T-helper 2 cell treated with Interferon-gamma antibody and Interleukin-4, amounts not matched to agents 5 μg/mL and 100 μg/mL, for 36 hours (primary cell): ENCODE results near the gene PANK3.
"Not testable (repeated sequence)": the region's sequence is repeated elsewhere in the genome, so short reads cannot be mapped to it uniquely, and the experiment has no call there.

Experiments used
- DNase-seq: peaks from one replicate; pipeline ENCODE4 v3.0.0; 2021; ENCODE audit warnings: low spot score
- H3K27ac Mint-ChIP-seq: one replicate; pipeline ENCODE4 v1.8.0; 2021; ENCODE audit warnings: mild to moderate bottlenecking, mixed read lengths
- H3K27me3 Mint-ChIP-seq: one replicate; pipeline ENCODE4 v1.8.0; 2021; ENCODE audit warnings: low read depth, mixed read lengths
- H3K36me3 Mint-ChIP-seq: one replicate; pipeline ENCODE4 v1.8.0; 2021; ENCODE audit warnings: low read depth, mixed read lengths
- H3K4me1 Mint-ChIP-seq: one replicate; pipeline ENCODE4 v1.8.0; 2021; ENCODE audit warnings: low read depth, mixed read lengths
- H3K4me3 Mint-ChIP-seq: one replicate; pipeline ENCODE4 v1.8.0; 2022; ENCODE audit warnings: mild to moderate bottlenecking, moderate library complexity, mixed read lengths
- H3K9me3 Mint-ChIP-seq: one replicate; pipeline ENCODE4 v1.8.0; 2021; ENCODE audit warnings: mixed read lengths

Gene PANK3

DNA sequence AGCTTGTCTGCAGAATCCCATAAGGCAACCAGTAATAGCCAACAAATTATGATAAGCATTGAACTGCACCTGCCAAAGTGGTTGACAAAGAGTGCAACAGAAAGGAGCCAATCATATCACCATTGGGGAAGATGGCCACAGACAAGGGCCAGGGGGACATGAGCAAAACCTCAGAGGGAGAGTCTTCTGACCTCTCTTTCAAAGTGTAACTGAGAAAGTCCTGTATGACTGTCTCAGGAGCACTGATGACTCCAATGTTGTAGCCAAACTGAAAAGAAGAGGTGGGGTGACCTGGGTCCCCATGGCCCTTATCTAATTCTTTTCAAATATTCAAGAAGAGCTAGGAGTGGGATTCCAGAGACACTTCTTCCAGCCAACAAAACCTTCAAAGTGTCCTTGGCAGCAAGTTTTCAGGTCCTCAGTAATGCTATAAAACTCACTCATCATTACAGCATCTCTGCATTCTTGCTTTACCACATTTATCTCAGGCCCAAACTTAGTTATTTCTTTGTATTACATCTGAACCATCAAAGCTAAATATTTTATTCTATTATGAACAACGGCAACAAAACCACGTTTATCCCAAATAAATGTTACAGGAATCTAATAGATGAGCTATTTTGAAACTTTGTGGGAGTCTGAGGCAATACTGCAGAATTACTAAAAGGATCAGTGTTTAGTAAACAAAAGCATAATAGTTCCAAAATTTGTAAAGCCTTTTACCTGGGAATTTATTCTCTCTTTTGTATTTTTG is 25.6 kb downstream of the PANK3 start:
- H3K4me3 Mint-ChIP-seq: no peak overlapping the region
- H3K4me1 Mint-ChIP-seq: peaks cover 5% of the 10 kb centered on the region
- H3K36me3 Mint-ChIP-seq: peaks cover 52% of the 10 kb centered on the region
- H3K27me3 Mint-ChIP-seq: no peaks in the 10 kb centered on the region
- no peaks in the 10 kb centered on the region for H3K9me3 Mint-ChIP-seq
- no peak for DNase-seq
- H3K27ac Mint-ChIP-seq: no peak overlapping the region

DNA sequence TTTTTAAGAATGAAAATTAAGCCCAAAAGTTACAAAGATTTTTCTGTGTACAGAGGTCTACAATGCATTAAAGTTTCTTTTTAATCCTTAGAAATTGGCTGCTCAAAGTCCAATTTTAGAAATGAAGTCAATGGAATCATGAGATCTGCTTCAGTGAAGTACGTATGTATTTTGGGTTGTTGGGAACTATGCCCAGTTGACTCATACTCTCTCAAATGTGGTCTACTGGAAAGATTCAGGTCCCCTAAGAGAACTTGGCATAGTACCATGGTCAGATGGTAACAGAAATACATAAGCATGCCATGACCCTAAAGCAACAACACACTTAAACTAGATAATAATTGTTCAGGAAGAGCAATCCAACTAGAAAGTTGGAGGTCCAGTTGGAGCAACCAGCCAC is 27.0 kb downstream of the PANK3 start:
- Mint-ChIP-seq H3K36me3 (peaks cover 53% of the 10 kb centered on the region), H3K27me3 (no peaks in the 10 kb centered on the region), H3K4me3 (no peak overlapping the region), H3K4me1 (peaks cover 5% of the 10 kb centered on the region), H3K9me3 (no peaks in the 10 kb centered on the region), H3K27ac (no peak overlapping the region)
- no peak for DNase-seq

DNA sequence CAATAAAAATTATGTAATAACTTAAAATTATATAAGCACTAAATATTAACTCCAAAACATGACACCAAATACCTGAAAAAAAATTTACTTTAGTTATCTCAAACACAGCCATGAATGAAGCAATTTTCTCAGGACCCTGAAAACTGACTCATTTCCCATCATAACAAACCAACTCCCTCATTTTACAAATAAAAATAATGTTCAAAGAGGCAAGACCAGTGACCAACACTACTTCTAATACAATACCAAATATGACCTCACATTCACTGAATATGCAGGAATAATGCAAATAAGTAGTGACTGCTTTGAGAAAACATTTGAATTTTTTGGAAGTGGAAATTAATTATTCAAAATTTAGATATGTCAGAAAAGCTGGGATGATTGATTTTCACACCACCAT is 28.5 kb downstream of the PANK3 start:
- Mint-ChIP-seq H3K4me1 (peaks cover 5% of the 10 kb centered on the region), H3K36me3 (peaks cover 40% of the 10 kb centered on the region), H3K9me3 (no peaks in the 10 kb centered on the region)

DNA sequence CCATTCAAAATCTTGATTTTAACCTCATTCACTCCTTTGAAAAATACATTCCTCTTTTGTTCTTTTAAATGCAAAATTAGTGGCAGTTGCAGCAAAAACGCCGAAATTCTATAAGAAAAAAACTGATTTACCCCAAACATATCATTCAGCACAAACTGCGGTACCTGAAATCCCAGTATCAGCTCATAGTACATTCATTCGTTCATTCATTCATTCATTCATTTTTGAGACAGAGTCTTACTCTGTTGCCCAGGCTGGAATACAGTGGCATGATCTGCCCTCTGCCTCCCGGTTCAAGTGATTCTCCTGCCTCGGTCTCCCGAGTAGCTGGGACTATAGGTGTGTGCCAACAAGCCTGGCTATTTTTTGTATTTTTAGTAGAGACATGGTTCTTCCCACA is 29.6 kb downstream of the PANK3 start:
- H3K9me3 Mint-ChIP-seq: no peaks in the 10 kb centered on the region
- no peak for DNase-seq
- H3K4me1 Mint-ChIP-seq: peaks cover 5% of the 10 kb centered on the region
- no peak overlapping the region for H3K27ac Mint-ChIP-seq
- peaks cover 38% of the 10 kb centered on the region for H3K36me3 Mint-ChIP-seq
- no peaks in the 10 kb centered on the region for H3K27me3 Mint-ChIP-seq
- no peak overlapping the region for H3K4me3 Mint-ChIP-seq

More for the DNA sequence above, 28.5 kb downstream of the PANK3 start:
- H3K27me3 Mint-ChIP-seq: no peaks in the 10 kb centered on the region
- H3K4me3 Mint-ChIP-seq: no peak overlapping the region
- DNase-seq: no peak
- no peak overlapping the region for H3K27ac Mint-ChIP-seq

DNA sequence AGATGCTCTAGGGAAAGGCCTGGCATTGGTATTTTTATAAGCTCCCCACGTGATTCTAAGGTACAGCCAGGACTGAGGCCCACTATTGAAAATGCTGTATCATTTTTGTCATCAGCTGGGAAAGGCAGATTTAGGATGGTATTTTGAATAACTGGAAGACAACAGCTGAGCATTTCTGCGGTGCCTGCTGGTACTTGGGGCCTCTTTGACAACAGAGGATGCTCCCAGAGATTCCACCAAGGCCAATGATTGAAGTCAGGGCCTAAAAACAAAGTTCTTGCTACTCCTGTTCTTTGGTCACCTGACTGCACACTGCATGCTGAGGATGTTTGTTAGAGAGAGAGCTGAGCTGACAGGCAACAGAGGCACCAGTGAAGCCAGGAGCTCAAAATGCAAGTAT is 42.0 kb downstream of the PANK3 start:
- Mint-ChIP-seq H3K4me1 (no peaks in the 10 kb centered on the region), H3K27ac (no peak overlapping the region), H3K36me3 (no peaks in the 10 kb centered on the region), H3K9me3 (no peaks in the 10 kb centered on the region), H3K4me3 (no peak overlapping the region), H3K27me3 (peaks cover 17% of the 10 kb centered on the region)
- DNase-seq: no peak

DNA sequence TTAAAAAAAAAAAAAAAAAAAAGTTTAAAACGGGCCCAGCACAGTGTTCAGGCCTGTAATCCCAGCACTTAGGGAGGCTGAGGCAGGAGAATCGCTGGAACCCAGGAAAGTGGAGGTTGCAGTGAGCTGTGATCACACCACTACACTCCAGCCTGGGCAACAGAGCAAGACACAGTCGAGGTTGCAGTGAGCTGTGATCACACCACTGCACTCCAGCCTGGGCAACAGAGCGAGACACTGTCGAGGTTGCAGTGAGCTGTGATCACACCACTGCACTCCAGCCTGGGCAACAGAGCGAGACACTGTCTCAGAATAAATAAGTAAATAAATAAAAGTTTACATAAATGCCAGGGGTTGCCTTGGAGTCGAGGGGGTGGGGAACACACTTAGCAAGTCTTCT is 44.8 kb downstream of the PANK3 start:
- peaks cover 39% of the 10 kb centered on the region for H3K27me3 Mint-ChIP-seq
- H3K9me3 Mint-ChIP-seq, H3K4me1 Mint-ChIP-seq, H3K36me3 Mint-ChIP-seq, H3K27ac Mint-ChIP-seq, H3K4me3 Mint-ChIP-seq, DNase-seq: not testable (repeated sequence)

DNA sequence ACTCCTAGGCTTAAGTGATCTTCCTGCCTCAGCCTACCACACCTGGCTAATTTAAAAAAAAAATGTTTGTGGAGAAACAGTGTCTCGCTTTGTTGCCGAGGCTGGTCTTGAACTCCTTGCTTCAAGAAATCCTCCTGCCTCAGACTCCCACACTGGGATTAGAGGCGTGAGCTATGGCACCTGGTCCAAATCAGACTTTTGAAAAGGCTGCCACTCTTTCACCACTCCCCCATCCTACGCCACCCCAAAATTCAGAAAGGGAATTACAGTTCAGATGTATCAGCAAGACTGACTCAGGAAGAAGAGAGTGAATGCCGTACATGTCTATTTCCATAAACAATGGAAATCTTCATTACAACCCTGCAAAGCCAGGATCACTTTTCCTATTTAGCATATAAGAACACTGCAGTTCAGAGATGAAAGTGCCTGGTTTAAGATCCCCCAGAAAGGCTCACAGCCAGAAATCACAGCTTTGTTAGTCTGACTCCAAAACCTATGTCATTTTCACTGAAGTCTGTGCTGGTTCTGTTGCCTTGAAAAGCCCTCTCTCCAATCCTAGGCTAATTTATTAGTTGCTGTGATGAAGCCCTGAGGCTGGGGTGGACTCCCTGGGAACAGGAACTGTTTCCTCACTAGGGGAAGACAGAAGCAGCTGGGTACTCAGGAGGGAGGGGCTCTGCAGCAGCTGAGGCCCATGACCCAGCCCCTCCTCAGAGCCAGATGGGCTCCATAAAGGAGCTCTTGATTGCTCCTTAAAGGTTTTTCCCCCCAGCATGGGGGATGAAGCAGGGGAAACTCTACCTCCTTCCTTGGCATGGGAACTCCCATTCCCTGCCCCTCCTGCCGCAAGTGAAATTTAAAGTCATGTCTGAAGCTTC is 46.9 kb downstream of the PANK3 start:
- Mint-ChIP-seq H3K36me3 (no peaks in the 10 kb centered on the region), H3K4me3 (no peak overlapping the region), H3K4me1 (peaks cover 4% of the 10 kb centered on the region), H3K9me3 (no peaks in the 10 kb centered on the region), H3K27ac (no peak overlapping the region), H3K27me3 (peaks cover 49% of the 10 kb centered on the region)
- DNase-seq: no peak

DNA sequence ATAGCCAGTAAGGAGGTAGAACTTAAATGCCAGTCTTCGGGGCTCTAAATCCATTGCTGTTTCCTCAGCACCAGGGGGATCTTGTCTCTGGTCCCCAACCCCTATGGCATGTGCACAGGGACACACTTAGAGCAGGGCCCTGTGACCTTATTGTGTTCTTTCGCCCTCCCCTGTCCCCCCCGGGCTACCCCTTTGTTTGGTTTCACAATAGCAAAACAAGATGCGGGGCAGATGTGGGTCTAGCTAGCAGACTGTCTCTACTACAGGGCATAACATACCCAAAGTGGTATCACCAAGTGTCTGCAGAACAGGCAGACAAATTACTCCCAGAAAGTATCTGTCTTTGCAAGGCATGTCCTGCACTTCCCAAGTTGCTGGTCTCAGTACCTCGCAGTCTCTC is 48.0 kb downstream of the PANK3 start:
- no peak for DNase-seq
- Mint-ChIP-seq H3K27ac (no peak overlapping the region), H3K9me3 (no peaks in the 10 kb centered on the region), H3K4me1 (peaks cover 4% of the 10 kb centered on the region), H3K4me3 (no peak overlapping the region), H3K27me3 (peaks cover 49% of the 10 kb centered on the region), H3K36me3 (no peaks in the 10 kb centered on the region)

DNA sequence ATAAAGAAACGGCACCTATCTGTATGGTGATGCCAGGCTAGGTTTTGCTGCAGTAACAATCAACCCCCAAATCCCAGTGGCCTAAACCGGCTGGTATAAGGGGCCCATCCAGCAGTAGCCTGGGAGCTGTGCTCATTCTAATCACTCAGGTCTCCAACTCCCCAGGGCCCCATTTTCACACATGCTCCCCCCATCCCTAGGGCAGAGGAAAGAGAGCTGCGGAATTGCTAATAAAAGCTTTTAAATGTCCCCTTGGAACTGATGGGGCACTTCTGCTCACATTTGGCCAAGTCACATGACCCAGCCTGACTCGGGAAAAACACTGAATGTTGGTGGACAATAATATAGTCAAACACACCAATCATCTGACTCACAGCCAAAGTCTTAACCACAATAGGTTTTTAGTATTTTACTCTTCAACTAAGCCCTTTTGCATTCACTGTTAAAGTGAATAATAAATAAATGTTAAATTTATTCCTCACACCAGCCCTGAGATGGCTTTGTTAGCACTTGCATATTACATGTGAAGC is 48.5 kb downstream of the PANK3 start:
- no peaks in the 10 kb centered on the region for H3K9me3 Mint-ChIP-seq
- DNase-seq: no peak
- peak overlapping the region; percentile 48 for H3K4me3 Mint-ChIP-seq
- H3K36me3 Mint-ChIP-seq: no peaks in the 10 kb centered on the region
- H3K4me1 Mint-ChIP-seq: peaks cover 4% of the 10 kb centered on the region
- H3K27me3 Mint-ChIP-seq: peaks cover 49% of the 10 kb centered on the region
- no peak overlapping the region for H3K27ac Mint-ChIP-seq

DNA sequence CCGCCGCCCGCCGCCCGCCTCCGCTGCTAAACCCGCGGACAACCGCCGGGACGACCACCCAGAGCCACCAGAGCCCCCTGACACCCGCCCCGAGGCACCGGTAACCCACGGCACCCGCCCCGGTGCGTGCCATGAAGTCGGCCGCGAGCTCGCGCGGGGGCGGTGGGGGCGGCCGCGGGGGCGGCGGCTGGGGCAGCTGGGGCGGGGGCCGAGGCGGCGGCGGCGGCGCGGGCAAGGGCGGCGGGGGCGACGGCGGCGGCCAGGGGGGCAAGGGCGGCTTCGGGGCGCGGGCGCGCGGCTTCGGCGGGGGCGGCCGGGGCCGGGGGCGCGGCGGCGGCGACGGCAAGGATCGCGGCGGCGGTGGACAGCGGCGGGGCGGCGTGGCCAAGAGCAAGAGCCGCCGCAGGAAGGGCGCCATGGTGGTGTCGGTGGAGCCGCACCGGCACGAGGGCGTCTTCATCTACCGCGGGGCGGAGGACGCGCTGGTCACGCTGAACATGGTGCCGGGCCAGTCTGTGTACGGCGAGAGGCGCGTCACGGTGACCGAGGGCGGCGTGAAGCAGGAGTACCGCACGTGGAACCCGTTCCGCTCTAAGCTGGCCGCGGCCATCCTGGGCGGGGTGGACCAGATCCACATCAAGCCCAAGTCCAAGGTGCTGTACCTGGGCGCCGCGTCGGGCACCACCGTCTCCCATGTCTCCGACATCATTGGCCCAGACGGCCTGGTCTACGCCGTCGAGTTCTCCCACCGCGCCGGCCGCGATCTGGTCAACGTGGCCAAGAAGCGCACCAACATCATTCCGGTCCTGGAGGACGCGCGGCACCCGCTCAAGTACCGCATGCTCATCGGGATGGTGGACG is 49.6 kb downstream of the PANK3 start:
- no peaks in the 10 kb centered on the region for H3K36me3 Mint-ChIP-seq
- no peak overlapping the region for H3K27ac Mint-ChIP-seq
- peaks cover 49% of the 10 kb centered on the region for H3K27me3 Mint-ChIP-seq
- H3K9me3 Mint-ChIP-seq: no peaks in the 10 kb centered on the region
- peaks cover 4% of the 10 kb centered on the region for H3K4me1 Mint-ChIP-seq
- H3K4me3 Mint-ChIP-seq: peak overlapping the region; percentile 48
- DNase-seq: no peak

DNA sequence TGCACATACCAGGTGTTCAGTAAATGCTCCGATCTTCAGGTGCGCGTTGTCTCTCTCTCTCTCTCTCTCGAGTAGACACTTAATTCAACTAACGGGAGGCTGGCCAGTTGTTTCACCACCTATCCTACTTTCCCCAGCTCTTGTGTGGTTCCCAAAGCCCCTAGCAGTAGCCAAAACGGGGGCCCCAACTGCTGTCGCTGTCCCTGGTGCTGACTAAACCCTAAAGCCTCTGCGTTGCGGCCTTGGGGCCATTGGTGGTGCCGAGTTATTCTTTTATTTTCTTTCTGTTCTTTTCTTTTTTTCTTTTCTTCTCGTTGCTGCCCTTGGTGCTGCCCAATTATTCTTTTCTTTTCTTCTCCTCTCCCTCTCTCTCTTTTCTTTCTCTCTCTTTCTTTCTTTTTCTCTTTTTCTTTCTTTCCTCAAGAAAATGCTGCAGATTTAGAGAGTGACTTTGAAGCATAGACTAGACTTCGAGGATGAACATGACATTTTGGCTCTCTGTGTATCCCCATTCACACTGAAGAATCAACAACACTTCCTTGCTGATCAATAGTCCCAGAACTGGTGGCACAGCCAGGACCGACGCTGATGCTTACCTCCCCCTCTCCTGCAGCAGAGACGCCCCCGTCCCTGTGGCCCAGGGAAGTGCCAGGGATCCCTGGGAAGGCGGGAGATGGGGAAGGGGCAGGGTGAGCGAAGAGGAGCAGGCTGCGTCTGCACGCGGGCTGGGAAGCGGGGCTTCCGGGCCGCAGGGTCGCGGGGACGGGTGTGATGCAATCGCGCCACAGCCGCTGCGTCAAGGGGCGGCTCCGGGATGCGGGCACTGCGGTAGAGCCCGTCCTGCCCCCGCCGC is 50.4 kb downstream of the PANK3 start, which contains the start of gene FBLL1:
Gene FBLL1 (plus strand): TSS at position 785 of the 853 bp plus-strand sequence. CDS start 200 bp downstream, outside the sequence.
- Mint-ChIP-seq H3K27ac (no peak within 1 kb of the TSS), H3K9me3 (no peaks in the 10 kb centered on the region), H3K27me3 (peaks cover 49% of the 10 kb centered on the region), H3K4me3 (peak within 1 kb of the TSS; percentile 62), H3K36me3 (no peaks in the 10 kb centered on the region), H3K4me1 (peaks cover 4% of the 10 kb centered on the region)
- no peak for DNase-seq

DNA sequence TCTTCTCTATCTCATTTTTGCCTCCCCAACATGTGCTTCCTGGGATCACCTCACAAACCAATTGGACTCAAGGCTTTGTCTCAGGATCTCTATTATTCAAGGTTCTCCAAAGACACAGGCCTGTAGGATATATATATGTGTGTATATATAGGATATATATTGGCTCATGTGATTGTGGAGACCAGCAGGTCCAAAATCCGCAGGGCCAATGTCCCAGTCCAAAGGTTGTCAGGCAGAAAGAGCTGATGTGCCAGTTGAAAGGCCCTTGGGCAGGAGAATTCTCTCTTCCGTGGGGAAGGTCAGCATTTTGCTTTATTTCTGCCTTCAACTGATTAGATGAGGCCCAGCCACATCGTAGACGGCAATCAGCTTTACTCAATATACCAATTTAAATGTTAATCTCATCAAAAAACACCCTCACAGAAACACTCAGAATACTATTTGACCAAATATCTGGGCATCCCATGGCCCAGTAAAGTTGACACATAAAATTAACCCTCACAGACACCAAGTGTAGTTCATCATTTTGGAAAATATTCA is 51.3 kb downstream of the PANK3 start:
- no peak for DNase-seq
- H3K27ac Mint-ChIP-seq: no peak overlapping the region
- H3K27me3 Mint-ChIP-seq: peaks cover 42% of the 10 kb centered on the region
- H3K4me1 Mint-ChIP-seq: peaks cover 4% of the 10 kb centered on the region
- no peaks in the 10 kb centered on the region for H3K36me3 Mint-ChIP-seq
- no peaks in the 10 kb centered on the region for H3K9me3 Mint-ChIP-seq
- no peak overlapping the region for H3K4me3 Mint-ChIP-seq

DNA sequence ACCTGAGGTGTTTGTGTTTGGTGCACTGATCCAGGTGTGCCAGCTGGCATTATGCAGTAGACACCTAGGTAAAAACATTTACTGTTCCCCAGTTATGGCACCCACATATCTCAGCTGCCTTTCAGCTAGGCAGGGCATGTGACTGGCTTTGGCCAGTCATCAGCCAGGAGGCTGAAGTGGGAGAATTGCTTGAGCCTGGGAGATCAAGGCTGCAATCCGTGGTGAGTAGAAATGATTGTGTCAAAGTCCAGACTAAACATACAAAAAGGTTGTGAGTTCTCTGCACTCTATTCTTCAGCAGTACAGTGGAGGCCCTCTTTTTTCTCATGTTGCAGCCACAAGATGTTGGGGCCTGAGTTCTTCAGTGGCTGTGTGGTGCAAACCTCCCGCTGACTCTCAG is 53.3 kb downstream of the PANK3 start:
- Mint-ChIP-seq H3K4me1 (peaks cover 4% of the 10 kb centered on the region), H3K4me3 (no peak overlapping the region), H3K9me3 (no peaks in the 10 kb centered on the region), H3K36me3 (no peaks in the 10 kb centered on the region), H3K27me3 (peaks cover 28% of the 10 kb centered on the region), H3K27ac (no peak overlapping the region)
- DNase-seq: no peak
